Suprapubic skin (tissue), 4 donors: ENCODE measurements around the gene FAM81B.

Experiments used
- CTCF ChIP-seq, 2 donors: fragments of 200-600 bp in 1 of 2; fragments of 450-650 bp in 1 of 2; sonication (generic) in 1 of 2; IDR thresholded peaks; one replicate each; pipeline ENCODE4 v1.5.1; 2016 to 2019; ENCODE audit warnings: antibody characterized with exemption in 2 of 2, mild to moderate bottlenecking in 1 of 2, moderate library complexity in 1 of 2
- POLR2A ChIP-seq, 2 donors: fragments of 450-650 bp; IDR thresholded peaks; one replicate each; pipeline ENCODE4 v1.6.1; 2017; ENCODE audit warnings: antibody characterized with exemption in 2 of 2, mild to moderate bottlenecking in 2 of 2, moderate library complexity in 2 of 2
- POLR2AphosphoS5 ChIP-seq, 3 donors: sonication (generic); formaldehyde crosslinking; IDR thresholded peaks; one replicate each; pipeline ENCODE4 v1.6.1; 2017; ENCODE audit warnings: antibody characterized with exemption in 3 of 3

- TF ChIP-seq CTCF (IDR thresholded peaks at IDR 0.05) = no peak
- no peak for TF ChIP-seq POLR2AphosphoS5 (IDR thresholded peaks at IDR 0.05)
- TF ChIP-seq POLR2A (IDR thresholded peaks at IDR 0.05) = no peak
These were observed 5.8 kb upstream of the FAM81B start for GRCh38 chr5:95385334-95385733.
